Gastroesophageal sphincter (tissue), 4 donors: ENCODE results near the gene FSD2. TPM values are rescaled to one million over a fixed set of nuclear protein-coding genes. Genes with fewer than 3 reads are reported as not detected.

ENCODE experiments used
- ATAC-seq: fragments of 150-250 bp; one replicate; pipeline ENCODE4 v1.9.1; 2016; ENCODE audit warnings: mild to moderate bottlenecking, moderate library complexity
- H3K27ac ChIP-seq, 4 donors: fragments of 200-600 bp; sonication (generic) in 3 of 4; 1 replicate in 3 of 4; 2 replicates in 1 of 4; pipeline ENCODE4 v1.5.1; 2016 to 2019
- H3K27me3 ChIP-seq: fragments of 200-600 bp; sonication (generic); one replicate; pipeline ENCODE4 v1.5.1; 2019
- H3K36me3 ChIP-seq, 2 donors: fragments of 200-600 bp; sonication (generic); one replicate each; pipeline ENCODE4 v1.5.1; 2019; ENCODE audit warnings: control low read depth in 1 of 2
- H3K4me1 ChIP-seq, 3 donors: fragments of 200-600 bp; sonication (generic); 1 replicate in 2 of 3; 2 replicates in 1 of 3; pipeline ENCODE4 v1.5.1; 2016 to 2019; ENCODE audit warnings: control low read depth in 2 of 3
- H3K4me3 ChIP-seq, 2 donors: fragments of 200-600 bp; sonication (generic); one replicate each; pipeline ENCODE4 v1.5.1; 2019; ENCODE audit warnings: mild to moderate bottlenecking in 1 of 2, moderate library complexity in 1 of 2
- H3K9me3 ChIP-seq, 3 donors: fragments of 200-600 bp; sonication (generic); one replicate each; pipeline ENCODE4 v1.5.1; 2017 to 2019; ENCODE audit warnings: control low read depth in 2 of 3
- EP300 ChIP-seq: sonication (generic); formaldehyde crosslinking; IDR thresholded peaks from one replicate; pipeline ENCODE4 v1.6.1; 2017; ENCODE audit warnings: antibody characterized with exemption, mild to moderate bottlenecking
- POLR2A ChIP-seq, 2 donors: fragments of 450-650 bp; IDR thresholded peaks; one replicate each; pipeline ENCODE4 v1.6.1; 2017; ENCODE audit warnings: antibody characterized with exemption in 2 of 2, mild to moderate bottlenecking in 2 of 2, moderate library complexity in 1 of 2
- POLR2AphosphoS5 ChIP-seq: sonication (generic); formaldehyde crosslinking; IDR thresholded peaks from one replicate; pipeline ENCODE4 v1.6.1; 2017; ENCODE audit warnings: antibody characterized with exemption
- WGBS, 2 donors: methylation state at CpG; one replicate each; pipeline ENCODE4 v1.1.5; 2018; ENCODE audit warnings: low coverage in 1 of 2; 5-methylcytosine and 5-hydroxymethylcytosine counted together
- total RNA-seq, 4 donors: library from RNA; depleted of rRNA; stranded (reverse); fragments of >200 nt; gene quantifications; one replicate each; pipeline ENCODE4 v1.1.0, GENCODE V29; 2016
- TF ChIP-seq, protein P1 (sequence below), 4 experiments: fragments of 200-600 bp in 2 of 4; fragments of 450-650 bp in 2 of 4; sonication (generic) in 1 of 4; IDR thresholded peaks; one replicate each; pipeline ENCODE4 v1.5.1; 2017 to 2019; ENCODE audit warnings: antibody characterized with exemption in 4 of 4, mild to moderate bottlenecking in 2 of 4, moderate library complexity in 2 of 4

The FSD2 gene
- total RNA-seq, 4 donors from 2014 or later: not detected

DNA sequence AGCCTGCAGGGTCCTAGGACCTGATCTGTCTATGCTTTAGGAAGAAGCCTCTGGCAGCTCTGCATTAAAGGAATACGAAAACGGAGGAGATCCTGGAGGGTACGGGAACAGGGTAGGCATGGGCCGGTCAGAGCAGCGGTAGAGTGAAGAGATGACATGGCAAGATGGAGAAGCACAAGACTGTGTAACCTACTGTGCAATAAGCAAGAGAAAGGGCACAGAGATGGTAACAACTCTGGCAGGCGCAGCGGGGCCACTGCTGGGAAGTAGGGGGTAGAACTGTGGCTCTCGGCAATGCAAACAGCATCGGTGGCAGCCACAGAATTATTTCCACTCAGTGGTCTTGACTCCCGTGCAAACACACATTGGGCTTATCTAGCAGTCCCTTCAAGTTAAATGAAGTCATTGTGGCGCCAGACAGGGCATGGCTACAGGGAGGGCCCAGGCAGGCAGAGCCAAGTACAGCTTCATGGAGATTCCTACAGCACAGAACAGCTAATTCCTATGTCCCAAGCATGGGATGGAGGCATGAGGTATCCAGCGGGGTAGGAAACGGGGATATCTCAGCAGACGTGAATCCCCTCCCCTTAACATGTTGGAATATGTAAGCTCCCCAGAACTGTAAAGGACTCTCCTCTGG is 32.3 kb upstream of the FSD2 start:
- peaks cover 0 to 59% of the 10 kb centered on the region in 2 donors for H3K36me3 ChIP-seq
- no peaks in the 10 kb centered on the region for H3K4me1 ChIP-seq
- H3K4me3 ChIP-seq: no peak overlapping the region
- 89 to 96% methylated on average over 4 to 9 of the region's 14 CpGs for WGBS, 2 donors
- ATAC-seq: no peak
- H3K27ac ChIP-seq: no peak overlapping the region
- TF ChIP-seq POLR2A (IDR thresholded peaks at IDR 0.05): no peak
- TF ChIP-seq, protein P1, sequence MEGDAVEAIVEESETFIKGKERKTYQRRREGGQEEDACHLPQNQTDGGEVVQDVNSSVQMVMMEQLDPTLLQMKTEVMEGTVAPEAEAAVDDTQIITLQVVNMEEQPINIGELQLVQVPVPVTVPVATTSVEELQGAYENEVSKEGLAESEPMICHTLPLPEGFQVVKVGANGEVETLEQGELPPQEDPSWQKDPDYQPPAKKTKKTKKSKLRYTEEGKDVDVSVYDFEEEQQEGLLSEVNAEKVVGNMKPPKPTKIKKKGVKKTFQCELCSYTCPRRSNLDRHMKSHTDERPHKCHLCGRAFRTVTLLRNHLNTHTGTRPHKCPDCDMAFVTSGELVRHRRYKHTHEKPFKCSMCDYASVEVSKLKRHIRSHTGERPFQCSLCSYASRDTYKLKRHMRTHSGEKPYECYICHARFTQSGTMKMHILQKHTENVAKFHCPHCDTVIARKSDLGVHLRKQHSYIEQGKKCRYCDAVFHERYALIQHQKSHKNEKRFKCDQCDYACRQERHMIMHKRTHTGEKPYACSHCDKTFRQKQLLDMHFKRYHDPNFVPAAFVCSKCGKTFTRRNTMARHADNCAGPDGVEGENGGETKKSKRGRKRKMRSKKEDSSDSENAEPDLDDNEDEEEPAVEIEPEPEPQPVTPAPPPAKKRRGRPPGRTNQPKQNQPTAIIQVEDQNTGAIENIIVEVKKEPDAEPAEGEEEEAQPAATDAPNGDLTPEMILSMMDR (IDR thresholded peaks at IDR 0.05): no peak
- TF ChIP-seq EP300: no peak
- TF ChIP-seq POLR2AphosphoS5: no peak
- H3K9me3 ChIP-seq: no peaks in the 10 kb centered on the region
- no peaks in the 10 kb centered on the region for H3K27me3 ChIP-seq

DNA sequence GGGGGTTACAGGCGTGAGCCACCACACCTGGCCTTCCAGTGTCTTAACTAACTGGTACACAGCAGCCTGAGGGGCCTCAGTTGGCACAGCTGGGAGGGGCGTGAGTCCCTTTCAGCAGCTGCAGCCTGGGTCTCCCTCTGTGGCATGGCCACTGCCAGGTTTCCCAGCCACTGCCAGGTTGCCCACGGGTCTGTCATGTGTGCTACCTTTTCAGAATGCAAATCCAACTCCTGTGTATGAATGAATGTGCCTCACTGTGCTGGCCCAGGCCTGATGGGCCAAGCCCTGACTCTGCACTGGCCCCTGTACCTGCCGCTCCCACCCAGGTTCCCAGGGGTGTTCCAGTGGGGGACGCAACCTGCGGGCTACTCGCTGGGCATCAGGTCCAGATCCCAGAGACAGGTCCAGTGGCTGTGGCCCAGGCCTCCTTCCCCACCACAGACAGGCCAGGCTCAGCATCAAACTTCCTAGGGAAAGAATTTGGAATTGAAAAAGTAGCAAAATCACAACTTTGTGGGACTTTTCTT is 29.6 kb upstream of the FSD2 start:
- no peak overlapping the region for H3K27ac ChIP-seq
- no peaks in the 10 kb centered on the region for H3K9me3 ChIP-seq
- peaks cover 0 to 86% of the 10 kb centered on the region in 2 donors for H3K36me3 ChIP-seq
- no peak overlapping the region for H3K4me3 ChIP-seq
- no peaks in the 10 kb centered on the region for H3K27me3 ChIP-seq
- no peak for ATAC-seq
- peaks cover 0 to 8% (median 0%) of the 10 kb centered on the region in 3 donors for H3K4me1 ChIP-seq
- TF ChIP-seq POLR2AphosphoS5 (no peak), POLR2A (IDR thresholded peaks at IDR 0.05) (no peak), EP300 (no peak)
- TF ChIP-seq, protein P1 (IDR thresholded peaks at IDR 0.05): no peak
- 96% methylated on average over 5 of the region's 7 CpGs; no CpG with 5 or more reads in 1 of the 2 donors for WGBS, 2 donors

DNA sequence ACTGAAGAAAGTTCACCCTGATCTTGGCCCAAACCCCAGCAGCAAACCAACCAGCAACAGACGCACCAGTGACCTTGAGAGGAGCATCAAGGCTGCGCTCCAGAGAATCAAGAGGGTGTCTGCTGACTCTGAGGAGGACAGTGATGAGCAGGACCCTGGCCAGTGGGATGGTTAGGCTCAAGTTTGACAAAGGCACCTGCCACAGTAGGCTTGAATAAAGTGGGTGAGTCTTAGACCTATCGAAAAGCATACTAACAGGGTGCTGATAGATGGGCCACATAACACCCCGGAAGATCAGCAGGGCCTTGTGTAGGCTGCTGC is 27.5 kb upstream of the FSD2 start:
- H3K27me3 ChIP-seq: no peaks in the 10 kb centered on the region
- H3K4me3 ChIP-seq: no peak overlapping the region
- TF ChIP-seq, protein P1 (IDR thresholded peaks at IDR 0.05): no peak
- TF ChIP-seq EP300 (no peak), POLR2A (IDR thresholded peaks at IDR 0.05) (no peak), POLR2AphosphoS5 (no peak)
- H3K36me3 ChIP-seq: peaks cover under 1 to 100% of the 10 kb centered on the region in 2 donors
- ATAC-seq: no peak
- no peaks in the 10 kb centered on the region for H3K9me3 ChIP-seq
- 93% methylated on average over 2 of the region's 4 CpGs; no CpG with 5 or more reads in 1 of the 2 donors for WGBS, 2 donors
- peaks cover 0 to 8% (median 0%) of the 10 kb centered on the region in 3 donors for H3K4me1 ChIP-seq
- H3K27ac ChIP-seq: no peak overlapping the region

DNA sequence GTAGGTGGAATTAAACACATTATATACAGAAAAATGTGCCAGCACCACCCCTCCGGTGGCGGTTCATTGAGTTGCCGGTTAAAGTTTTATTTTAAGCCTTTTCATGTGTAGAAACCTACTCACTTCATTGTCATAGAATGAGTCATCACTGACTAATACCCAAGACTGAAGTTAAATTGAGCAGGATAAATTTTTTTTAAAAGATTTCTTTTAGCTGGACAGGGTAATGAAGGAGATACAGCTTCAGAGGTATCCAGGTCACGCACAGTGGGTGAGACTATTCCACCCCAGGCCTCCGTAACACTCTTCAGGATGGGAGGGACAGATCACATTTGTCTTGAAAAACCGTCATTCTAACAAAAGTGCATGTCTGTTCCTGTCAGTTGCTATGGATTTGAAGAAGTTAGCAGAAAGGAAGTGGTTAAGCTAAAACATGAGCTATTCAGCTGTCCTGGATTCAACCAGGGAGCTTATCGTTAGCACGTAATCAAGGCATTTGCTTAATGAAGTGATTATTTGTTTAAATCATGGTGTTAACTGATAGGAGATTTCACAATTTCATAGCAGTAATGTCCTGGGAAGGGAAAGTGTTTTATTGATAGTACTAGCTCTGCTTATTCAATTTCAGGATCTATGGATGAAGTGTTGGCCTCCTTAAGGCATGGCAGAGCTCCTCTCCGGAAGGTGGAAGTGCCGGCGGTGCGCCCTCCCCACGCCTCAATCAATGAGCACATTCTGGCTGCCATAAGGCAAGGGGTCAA is 26.9 kb upstream of the FSD2 start:
- H3K27ac ChIP-seq: no peak overlapping the region
- 45 to 61% methylated on average over 7 to 13 of the region's 13 CpGs for WGBS, 2 donors
- H3K4me3 ChIP-seq: no peak overlapping the region
- H3K27me3 ChIP-seq: no peaks in the 10 kb centered on the region
- peaks cover 0 to 8% (median 0%) of the 10 kb centered on the region in 3 donors for H3K4me1 ChIP-seq
- peaks cover 4 to 100% of the 10 kb centered on the region in 2 donors for H3K36me3 ChIP-seq
- ATAC-seq: no peak
- TF ChIP-seq, protein P1 (IDR thresholded peaks at IDR 0.05): no peak
- TF ChIP-seq POLR2AphosphoS5 (no peak), POLR2A (IDR thresholded peaks at IDR 0.05) (no peak), EP300 (no peak)
- no peaks in the 10 kb centered on the region for H3K9me3 ChIP-seq
